SK-N-SH treated with all-trans-retinoic acid at 6 μM for 48 hours (cell line): ENCODE results near the gene DBP.

ENCODE experiments used
- CREB5 ChIP-seq: fragments of 250-450 bp; sonication (Bioruptor Pico); IDR thresholded peaks from 2 replicates; pipeline ENCODE4 v1.5.1; 2020; ENCODE audit warnings: low read depth, mild to moderate bottlenecking, moderate library complexity
- OSR1 ChIP-seq: fragments of 250-450 bp; sonication (Bioruptor Pico); IDR thresholded peaks from 2 replicates; pipeline ENCODE4 v1.8.0; 2022; ENCODE audit warnings: moderate library complexity, mild to moderate bottlenecking, inconsistent platforms
- PATZ1 ChIP-seq: fragments of 250-450 bp; sonication (Bioruptor Pico); IDR thresholded peaks from 2 replicates; pipeline ENCODE4 v1.8.0; 2020; ENCODE audit warnings: mild to moderate bottlenecking, moderate library complexity, borderline replicate concordance
- PPARA ChIP-seq: fragments of 250-450 bp; sonication (Bioruptor Pico); IDR thresholded peaks from 2 replicates; pipeline ENCODE4 v1.5.0; 2020; ENCODE audit warnings: mild to moderate bottlenecking, borderline replicate concordance
- RARB ChIP-seq: fragments of 250-450 bp; sonication (Bioruptor Pico); IDR thresholded peaks from 2 replicates; pipeline ENCODE4 v1.8.0; 2021; ENCODE audit warnings: mild to moderate bottlenecking, moderate library complexity
- SNAI2 ChIP-seq: fragments of 250-450 bp; sonication (Bioruptor Pico); IDR thresholded peaks from 2 replicates; pipeline ENCODE4 v1.5.0; 2020; ENCODE audit warnings: mild to moderate bottlenecking, moderate library complexity
- TCF4 ChIP-seq: fragments of 250-450 bp; sonication (Bioruptor Pico); IDR thresholded peaks from 2 replicates; pipeline ENCODE4 v1.8.0; 2021; ENCODE audit warnings: mild to moderate bottlenecking, moderate library complexity, borderline replicate concordance
- TOX ChIP-seq: fragments of 250-450 bp; sonication (Bioruptor Pico); IDR thresholded peaks from 2 replicates; pipeline ENCODE4 v1.8.0; 2021; ENCODE audit warnings: mild to moderate bottlenecking, moderate library complexity, borderline replicate concordance
- ZFP3 ChIP-seq: fragments of 250-450 bp; sonication (Bioruptor Pico); IDR thresholded peaks from 2 replicates; pipeline ENCODE4 v1.5.0; 2020; ENCODE audit warnings: mild to moderate bottlenecking, moderate library complexity
- ZFP30 ChIP-seq: fragments of 450-650 bp; formaldehyde crosslinking; IDR thresholded peaks from 2 replicates; pipeline ENCODE4 v1.5.0; 2022; ENCODE audit warnings: mild to moderate bottlenecking, moderate library complexity
- ZNF565 ChIP-seq: fragments of 450-650 bp; formaldehyde crosslinking; conservative IDR thresholded peaks from 2 replicates; pipeline ENCODE4 v1.5.0; 2020; ENCODE audit warnings: low read depth, mild to moderate bottlenecking, moderate library complexity
- ZNF8 ChIP-seq: fragments of 450-650 bp; formaldehyde crosslinking; IDR thresholded peaks from 2 replicates; pipeline ENCODE4 v1.5.0; 2020; ENCODE audit warnings: mild to moderate bottlenecking, moderate library complexity

- no peak for TF ChIP-seq ZNF8
- TF ChIP-seq PATZ1 (CRISPR knock-in tag) = no peak
- no peak for TF ChIP-seq TOX (CRISPR knock-in tag)
- no peak for TF ChIP-seq CREB5 (CRISPR knock-in tag)
- TF ChIP-seq PPARA (CRISPR knock-in tag) = no peak
- no peak for TF ChIP-seq RARB
- no peak for TF ChIP-seq ZNF565 (CRISPR knock-in tag)
- no peak for TF ChIP-seq SNAI2 (CRISPR knock-in tag)
- TF ChIP-seq ZFP3 (CRISPR knock-in tag) = no peak
- TF ChIP-seq OSR1 = no peak
- TF ChIP-seq TCF4 (CRISPR knock-in tag) = no peak
- TF ChIP-seq ZFP30 (CRISPR knock-in tag) = no peak
Observed at GRCh38 chr19:48634424-48635262, 2.5 kb downstream of the DBP start.
